ENCODE measurements around the gene TOMM20L. TPM values are rescaled to one million over a fixed set of nuclear protein-coding genes. Genes with fewer than 3 reads are reported as not detected.
A peak's percentile ranks its signal among the peaks of the same experiment; 100 is the strongest.

The TOMM20L gene
- total and polyA plus RNA-seq, 2 of the 8 experiments (the other 6 are each of a cell fraction or from before 2014, with no cell fraction given), result not detected

- Histone ChIP-seq H2BK5ac (ENCODE audit: low read depth, low read length) (no peak overlapping the region), H3K4me1 (replicated peaks in 1 of 4; ENCODE audit: control insufficient read depth in 3 of 4, insufficient read depth in 4 of 4, low read length in 3 of 4) (no peaks in the 10 kb centered on the region), H3K79me1 (ENCODE audit: low read depth, low read length) (no peaks in the 10 kb centered on the region; the same call in 1 of the 2 replicates), H4K8ac (ENCODE audit: extremely low read depth, insufficient read depth, low read length) (no peak overlapping the region), H3K4ac (replicated peaks; ENCODE audit: insufficient read length, low read depth, low read length) (no peak overlapping the region), H3K9me3 (ENCODE audit: insufficient read depth in 2 of 2, low read depth in 1 of 2, low read length in 1 of 2) (no peaks in the 10 kb centered on the region), H4K20me1 (replicated peaks in 1 of 2; ENCODE audit: control insufficient read depth in 1 of 2, insufficient read depth in 2 of 2, low read length in 2 of 2) (no peaks in the 10 kb centered on the region), H3K4me2 (ENCODE audit: insufficient read depth in 1 of 2, low read depth in 2 of 2, low read length in 2 of 2) (no peak overlapping the region), H2AK5ac (ENCODE audit: low read depth, low read length) (no peak overlapping the region), H4K5ac (ENCODE audit: insufficient read length, low read depth, low read length) (no peak overlapping the region), H2AFZ (ENCODE audit: low read length) (no peak overlapping the region), H3K79me2 (ENCODE audit: control insufficient read depth in 1 of 2, insufficient read depth in 2 of 2, low read length in 2 of 2) (peaks cover 0 to 31% of the 10 kb centered on the region in 2 experiments; a peak in 2 of 4 replicates), H3K14ac (ENCODE audit: insufficient read length) (no peak overlapping the region), H3K18ac (ENCODE audit: extremely low read depth, low read length) (no peak overlapping the region), H2BK12ac (ENCODE audit: low read depth, low read length) (no peak overlapping the region), H3K4me3 (ENCODE audit: extremely low read depth in 1 of 4, insufficient read depth in 2 of 4, low read depth in 3 of 4, low read length in 4 of 4) (no peak overlapping the region), H3K56ac (replicated peaks; ENCODE audit: insufficient read length, low read depth, low read length) (no peak overlapping the region), H2BK15ac (ENCODE audit: low read length) (no peak overlapping the region), H3K27me3 (replicated peaks in 1 of 4; ENCODE audit: control insufficient read depth in 3 of 4, extremely low read depth in 1 of 4, insufficient read depth in 3 of 4, low read length in 3 of 4) (no peaks in the 10 kb centered on the region), H3K27ac (ENCODE audit: low read depth, low read length) (no peak overlapping the region), H3K23me2 (ENCODE audit: low read depth, low read length) (no peaks in the 10 kb centered on the region; the same call in 1 of the 2 replicates), H4K91ac (replicated peaks; ENCODE audit: insufficient read length, low read length) (no peak overlapping the region), H3K36me3 (ENCODE audit: control insufficient read depth in 2 of 4, insufficient read depth in 4 of 4, low read length in 3 of 4) (peaks cover 0 to 17% (median 2%) of the 10 kb centered on the region in 4 experiments; a peak in 4 of 8 replicates), H2BK20ac (ENCODE audit: low read length) (no peak overlapping the region), H3K9ac (replicated peaks in 1 of 4; ENCODE audit: extremely low read depth in 1 of 4, low read depth in 3 of 4, low read length in 3 of 4) (peak overlapping the region in 1 of 4 experiments; percentile 61; a peak in 1 of 7 replicates), H3K23ac (ENCODE audit: insufficient read length) (no peak overlapping the region), H2BK120ac (replicated peaks; ENCODE audit: low read depth, low read length) (no peak overlapping the region)
- WGBS, 2 experiments (ENCODE audit: extremely low coverage in 1 of 2, insufficient coverage in 1 of 2, insufficient read length in 1 of 2, insufficient replicate concordance in 2 of 2, low coverage in 1 of 2, low lambda C conversion rate in 2 of 2, missing lambda C conversion rate in 1 of 2), result 86% methylated on average over 1 of the region's 1 CpG; no CpG with 5 or more reads in 1 of the 2 experiments
- DNase-seq (ENCODE audit: low read depth in 1 of 2, low spot score in 2 of 2), result no peak
- TF ChIP-seq CBX8 (IDR thresholded peaks at IDR 0.05; ENCODE audit: borderline replicate concordance, low read depth, low read length) (no peak), KDM1A (IDR thresholded peaks at IDR 0.05; ENCODE audit: borderline replicate concordance, low read length) (no peak), TAF7 (optimal IDR thresholded peaks at IDR 0.05; ENCODE audit: borderline replicate concordance, low read depth, low read length) (no peak), TBP (IDR thresholded peaks at IDR 0.05; ENCODE audit: low read depth, low read length) (no peak), SP2 (IDR thresholded peaks at IDR 0.05; ENCODE audit: low read length) (no peak), GTF2F1 (IDR thresholded peaks at IDR 0.05; ENCODE audit: borderline replicate concordance, low read depth, low read length) (no peak), PHF8 (conservative IDR thresholded peaks at IDR 0.05; ENCODE audit: low read depth, low read length) (no peak), SP1 (IDR thresholded peaks at IDR 0.05; ENCODE audit: low read depth, low read length) (no peak), RBBP5 (IDR thresholded peaks at IDR 0.05; ENCODE audit: borderline replicate concordance, low read depth, low read length) (no peak), POU5F1 (IDR thresholded peaks at IDR 0.05; ENCODE audit: low read depth, low read length) (no peak), RNF2 (IDR thresholded peaks at IDR 0.05; ENCODE audit: borderline replicate concordance, low read depth, low read length, missing control alignments, poor library complexity, severe bottlenecking) (no peak), JUND (IDR thresholded peaks at IDR 0.05; ENCODE audit: low read length) (no peak)
- TF ChIP-seq, protein P1, sequence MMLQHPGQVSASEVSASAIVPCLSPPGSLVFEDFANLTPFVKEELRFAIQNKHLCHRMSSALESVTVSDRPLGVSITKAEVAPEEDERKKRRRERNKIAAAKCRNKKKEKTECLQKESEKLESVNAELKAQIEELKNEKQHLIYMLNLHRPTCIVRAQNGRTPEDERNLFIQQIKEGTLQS (IDR thresholded peaks at IDR 0.05; ENCODE audit: insufficient read depth, low read depth, low read length), result no peak
- ChIA-PET CTCF (ENCODE audit: partially characterized antibody) (interaction anchor here (0.6 to 0.9 kb wide), 2 partner anchors 36 to 52 kb away, joined by 3 to 4 read pairs; no protein-coding TSS in a partner anchor), POLR2A (ENCODE audit: partially characterized antibody) (interaction anchor here (0.7 to 1.0 kb wide), 2 partner anchors 10 to 34 kb away, joined by 3 read pairs; partner anchors contain the start of gene TOMM20L)
- FAIRE-seq, result no peak
These were observed 34.4 kb downstream of the TOMM20L start for GRCh38 chr14:58430156-58430555.
